Stimulated activated naive CD8-positive, alpha-beta T cell treated with anti-CD3 and anti-CD28 coated beads, Interleukin-15, amount 100 ng/mL, for 72 hours (primary cell): ENCODE measurements around the gene DDN.

Experiments
- ATAC-seq: fragments of 150-1000 bp; cut with Tn5 transposase; 2 replicates; pipeline ENCODE4 v1.10.0; 2021; ENCODE audit warnings: mild to moderate bottlenecking, moderate library complexity
- DNase-seq, 2 donors: peaks; one replicate each; pipeline ENCODE4 v3.0.0; 2021 to 2022
- H3K27ac Mint-ChIP-seq, 2 donors: one replicate each; pipeline ENCODE4 v1.8.0; 2022; ENCODE audit warnings: mild to moderate bottlenecking in 2 of 2, mixed read lengths in 2 of 2, moderate library complexity in 2 of 2
- H3K27me3 Mint-ChIP-seq: one replicate; pipeline ENCODE4 v1.8.0; 2022; ENCODE audit warnings: mixed read lengths
- H3K4me1 Mint-ChIP-seq: one replicate; pipeline ENCODE4 v1.8.0; 2022; ENCODE audit warnings: mild to moderate bottlenecking, mixed read lengths
- H3K4me3 Mint-ChIP-seq, 2 donors: one replicate each; pipeline ENCODE4 v1.8.0; 2022; ENCODE audit warnings: mild to moderate bottlenecking in 2 of 2, mixed read lengths in 2 of 2, moderate library complexity in 1 of 2
- H3K9me3 Mint-ChIP-seq, 2 donors: one replicate each; pipeline ENCODE4 v1.8.0; 2022; ENCODE audit warnings: mixed read lengths in 2 of 2

The DDN gene

DNA sequence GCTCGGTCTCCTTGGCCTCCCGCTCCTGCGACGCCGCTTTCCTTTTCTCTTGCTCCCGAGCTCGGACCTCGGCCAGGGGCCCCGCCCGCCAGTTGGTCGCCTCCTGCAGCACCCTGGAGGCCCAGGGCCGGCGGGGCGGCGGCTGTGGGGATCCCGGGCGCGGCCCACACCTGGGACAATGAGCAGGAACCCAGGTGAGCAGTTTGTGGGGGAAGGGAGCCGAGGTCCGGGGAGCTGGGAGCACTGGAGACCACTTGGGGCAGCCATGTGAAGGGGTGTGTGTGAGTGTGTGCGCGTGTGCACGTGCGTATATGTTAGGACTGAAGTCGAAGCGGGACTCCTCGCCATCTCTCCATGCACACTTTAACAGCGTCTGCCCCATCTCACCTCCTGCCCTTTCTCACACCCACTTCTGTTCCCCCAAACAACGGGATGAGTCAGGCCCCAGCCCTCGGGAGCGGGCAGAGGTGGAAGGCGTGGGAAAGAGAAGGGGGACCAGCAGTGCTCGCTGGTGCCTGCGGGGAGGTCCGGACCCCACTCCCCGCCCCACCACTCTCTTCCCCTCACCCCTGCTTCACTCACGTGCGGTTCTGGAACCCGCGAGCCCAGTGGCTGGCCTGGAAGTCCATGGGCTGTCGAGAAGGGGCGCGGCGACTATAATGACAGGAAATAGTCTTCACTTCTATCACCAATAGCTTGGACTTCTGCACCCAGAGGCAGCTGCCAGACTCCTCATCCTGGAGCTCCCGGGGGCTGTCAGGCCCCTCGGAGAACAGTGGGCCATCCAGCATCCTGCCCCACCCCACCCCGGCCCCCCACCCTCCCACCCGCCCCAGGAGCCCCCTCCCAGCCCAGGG is 450 bp downstream of the DDN start:
- DNase-seq, result no peak
- peaks cover 51% of the 10 kb centered on the region for H3K4me1 Mint-ChIP-seq

DNA sequence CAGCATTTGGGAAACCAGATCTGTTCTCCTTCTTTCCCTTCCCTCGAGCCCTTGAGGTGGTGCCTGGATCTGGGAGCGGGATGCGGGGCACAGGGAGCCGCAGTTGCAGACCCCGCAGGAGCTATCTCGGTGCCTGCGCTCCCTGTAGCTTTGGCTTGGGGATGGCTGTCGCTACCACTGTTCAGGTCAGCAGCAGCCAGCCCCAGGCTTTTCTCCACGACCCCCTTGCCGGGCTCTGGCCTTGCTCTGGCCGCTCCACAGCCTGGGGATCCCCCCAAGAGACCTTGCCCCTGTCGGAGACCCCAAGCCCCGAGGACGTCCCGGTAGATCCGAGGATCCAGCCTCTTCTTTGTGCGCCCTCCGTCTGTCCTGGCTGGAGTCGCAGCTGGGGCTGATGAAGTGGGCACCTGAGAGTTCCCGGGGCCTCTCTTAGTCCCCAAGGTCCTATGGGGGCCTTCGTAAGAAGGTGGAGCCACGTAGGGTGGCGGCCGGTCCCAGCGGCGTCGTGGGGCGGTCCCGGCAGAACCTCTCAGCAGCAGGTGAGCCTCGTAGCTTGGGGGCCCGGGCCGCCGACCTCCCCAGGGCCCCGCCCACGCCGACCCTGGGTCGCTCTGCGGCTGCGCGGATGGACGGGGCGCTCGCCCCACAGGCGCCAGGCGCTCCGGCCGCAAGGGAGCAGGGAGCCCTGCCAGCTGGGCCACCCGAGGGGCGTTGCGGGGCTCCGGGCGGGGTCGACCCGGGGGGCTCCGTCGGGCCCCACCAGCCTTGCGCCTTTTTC is 1.3 kb downstream of the DDN start:
- peak in 1 of 2 donors; percentile 42 for DNase-seq
- peak overlapping the region; percentile 73 to 83 for H3K4me3 Mint-ChIP-seq
- H3K4me1 Mint-ChIP-seq, result peaks cover 51% of the 10 kb centered on the region
- peaks cover 70% of the 10 kb centered on the region for H3K27me3 Mint-ChIP-seq
- peak; percentile 15 for ATAC-seq
- H3K27ac Mint-ChIP-seq, result no peak overlapping the region
- H3K9me3 Mint-ChIP-seq, result no peaks in the 10 kb centered on the region

More for the DNA sequence above, 450 bp downstream of the DDN start:
- Mint-ChIP-seq H3K9me3 (no peaks in the 10 kb centered on the region), H3K27ac (no peak overlapping the region), H3K4me3 (peak overlapping the region; percentile 73 to 83), H3K27me3 (peaks cover 64% of the 10 kb centered on the region)
- no peak for ATAC-seq

DNA sequence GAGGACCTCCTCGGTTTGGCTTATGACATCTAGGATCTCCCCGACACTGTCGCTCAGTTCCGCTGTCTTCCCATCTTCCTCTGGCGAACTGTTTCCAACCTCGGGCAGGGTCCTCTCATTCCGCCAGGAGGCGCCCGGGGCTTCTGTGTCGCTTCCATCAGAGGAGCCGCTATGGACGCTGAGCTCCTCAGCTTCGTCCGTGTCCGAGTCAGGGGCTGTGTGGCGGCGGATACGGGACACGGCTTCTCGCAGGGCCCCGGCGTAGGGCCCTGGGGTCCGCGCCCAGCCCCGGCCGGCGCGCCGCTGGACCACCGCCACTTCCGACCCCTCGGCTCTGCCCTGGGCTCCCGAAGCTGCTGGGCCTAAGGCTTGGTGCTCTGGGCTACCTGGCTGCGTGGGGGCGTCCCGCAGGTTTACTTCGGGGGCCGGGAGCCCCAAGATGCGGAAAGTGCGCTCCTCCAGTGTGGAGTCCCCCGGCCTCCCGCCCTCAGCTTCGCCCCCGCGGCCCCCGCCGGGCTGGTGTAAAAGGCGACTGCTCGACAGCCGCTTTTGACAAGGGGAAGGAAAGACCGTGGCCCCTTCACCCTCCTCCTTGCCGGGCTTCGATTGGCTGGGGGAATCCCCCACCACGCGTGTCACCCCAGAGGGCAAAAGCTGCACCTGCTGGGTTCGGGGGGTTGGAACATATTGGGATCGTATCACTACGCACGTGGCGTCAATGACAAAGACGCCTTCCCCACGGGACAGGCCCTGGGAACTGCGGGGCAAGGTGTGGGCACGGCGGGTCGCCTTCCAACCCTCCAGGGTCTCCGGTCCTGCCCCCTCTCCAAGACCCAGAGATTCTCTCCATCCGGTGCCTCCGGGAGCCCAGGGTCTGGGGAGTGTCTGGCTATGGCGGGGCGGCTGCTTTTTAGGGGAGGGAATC is 2.1 kb downstream of the DDN start:
- Mint-ChIP-seq H3K27me3 (peaks cover 70% of the 10 kb centered on the region), H3K27ac (no peak overlapping the region), H3K4me3 (peak overlapping the region; percentile 64 to 79), H3K4me1 (peaks cover 51% of the 10 kb centered on the region), H3K9me3 (no peaks in the 10 kb centered on the region)
- DNase-seq (peak in 1 of 2 donors; percentile 64), ATAC-seq (peak; percentile 58)

DNA sequence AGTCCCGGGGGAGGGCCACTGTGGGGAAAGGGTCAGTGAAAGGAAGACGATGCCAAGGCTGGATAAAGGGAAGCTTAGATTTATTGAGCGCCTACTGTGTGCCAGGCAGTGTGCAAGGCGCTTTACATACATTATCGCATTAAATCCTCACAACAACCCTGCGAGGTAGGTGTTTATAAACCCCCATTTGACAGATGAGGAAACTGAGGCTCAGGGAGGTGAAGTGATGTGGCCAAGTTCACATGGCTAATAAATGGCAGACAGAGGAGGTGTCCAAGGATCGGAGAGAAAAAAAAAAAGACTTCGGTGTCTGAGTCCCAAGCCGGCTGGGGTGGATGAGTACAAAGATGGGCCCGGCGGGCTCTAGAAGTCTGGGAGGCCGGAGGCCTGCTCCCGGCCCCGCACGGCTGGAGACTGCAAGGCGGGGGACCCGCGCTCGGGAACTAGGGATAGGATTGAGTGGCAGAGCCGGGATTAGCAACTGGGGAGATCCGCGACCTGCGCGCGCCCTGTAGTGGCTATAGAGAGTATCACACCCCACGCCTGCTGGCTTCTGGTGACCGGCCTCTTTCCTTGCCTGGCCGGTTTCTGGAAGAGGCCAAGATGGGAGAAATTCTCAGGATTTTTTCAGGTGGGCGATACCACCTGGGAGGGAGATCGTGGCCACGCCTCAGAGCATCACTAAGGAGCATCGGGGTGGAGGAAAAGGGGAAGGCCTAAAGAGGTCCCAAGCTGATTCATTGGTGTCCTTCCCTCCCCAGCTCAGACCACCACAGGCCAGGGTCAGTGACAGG is 3.9 kb downstream of the DDN start:
- no peak for ATAC-seq
- Mint-ChIP-seq H3K9me3 (no peaks in the 10 kb centered on the region), H3K27ac (no peak overlapping the region), H3K4me1 (peaks cover 47% of the 10 kb centered on the region), H3K27me3 (peaks cover 69% of the 10 kb centered on the region), H3K4me3 (peak overlapping the region; percentile 26 to 51)
- DNase-seq, result peak; percentile 42 to 43

DNA sequence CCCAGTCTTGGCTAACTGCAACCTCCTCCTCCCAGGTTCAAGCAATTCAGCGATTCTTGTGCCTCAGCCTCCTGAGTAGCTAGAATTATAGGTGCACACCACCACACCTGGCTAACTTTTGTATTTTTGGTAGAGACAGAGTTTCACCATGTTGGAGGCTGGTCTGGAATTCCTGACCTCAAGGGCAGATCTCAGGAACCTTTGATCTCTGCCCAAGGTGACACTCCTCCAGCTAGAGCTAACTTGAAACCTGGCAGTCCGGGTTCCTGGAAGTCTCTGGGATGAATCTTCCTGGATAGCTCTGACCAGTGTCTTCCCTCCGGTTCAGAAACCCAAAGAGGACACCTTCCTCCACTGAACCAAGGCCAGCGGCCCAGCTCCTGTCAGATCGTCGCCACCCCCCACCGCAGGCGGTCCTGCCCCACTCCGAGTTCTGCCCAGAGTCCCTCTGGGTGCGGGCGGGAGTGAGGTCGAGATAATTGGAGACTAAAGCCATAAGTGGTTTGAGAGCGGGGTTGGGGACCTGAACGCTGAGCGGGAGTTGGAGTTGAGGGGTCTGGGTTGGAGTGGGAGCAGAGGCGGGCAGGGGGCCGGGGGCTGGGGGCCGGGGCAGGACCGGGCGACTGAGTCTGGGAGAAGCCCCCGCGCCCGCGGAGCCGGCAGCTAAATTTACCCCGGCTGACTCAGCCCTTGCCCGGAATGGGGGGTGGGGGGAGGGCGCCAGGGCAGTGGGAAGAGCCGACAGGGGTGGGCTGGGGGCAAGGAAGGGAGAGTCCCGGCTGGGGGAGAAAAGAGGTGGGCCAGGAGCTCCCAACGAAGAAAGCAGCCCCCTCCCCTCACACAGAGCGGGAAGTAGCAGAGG is 4.7 kb downstream of the DDN start:
- no peak for ATAC-seq
- no peak for DNase-seq
- Mint-ChIP-seq H3K4me3 (no peak overlapping the region), H3K4me1 (peaks cover 39% of the 10 kb centered on the region), H3K9me3 (no peaks in the 10 kb centered on the region), H3K27ac (no peak overlapping the region), H3K27me3 (peaks cover 69% of the 10 kb centered on the region)

DNA sequence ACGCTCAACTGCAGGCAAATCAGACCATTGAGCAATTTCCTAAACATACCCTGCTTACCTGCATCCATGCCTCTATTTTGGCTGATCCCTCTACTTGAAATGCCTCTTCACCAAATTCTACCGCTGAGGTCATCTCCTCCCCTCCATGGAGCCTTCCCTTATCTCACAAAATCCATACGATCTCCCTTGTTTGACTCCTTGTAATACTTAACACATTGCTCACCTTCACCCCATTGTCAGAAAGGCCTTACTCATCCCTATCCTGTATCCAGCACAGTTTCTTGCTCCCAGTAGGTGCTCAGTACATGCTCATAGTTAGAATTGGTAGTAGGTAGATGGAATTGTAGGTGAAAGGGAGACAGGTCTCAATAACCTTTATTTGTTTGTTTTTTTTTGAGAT is 5.4 kb downstream of the DDN start:
- ATAC-seq (no peak), DNase-seq (no peak)
- no peak overlapping the region for H3K27ac Mint-ChIP-seq
- no peaks in the 10 kb centered on the region for H3K9me3 Mint-ChIP-seq
- peaks cover 32% of the 10 kb centered on the region for H3K4me1 Mint-ChIP-seq
- peaks cover 73% of the 10 kb centered on the region for H3K27me3 Mint-ChIP-seq
- H3K4me3 Mint-ChIP-seq, result no peak overlapping the region

DNA sequence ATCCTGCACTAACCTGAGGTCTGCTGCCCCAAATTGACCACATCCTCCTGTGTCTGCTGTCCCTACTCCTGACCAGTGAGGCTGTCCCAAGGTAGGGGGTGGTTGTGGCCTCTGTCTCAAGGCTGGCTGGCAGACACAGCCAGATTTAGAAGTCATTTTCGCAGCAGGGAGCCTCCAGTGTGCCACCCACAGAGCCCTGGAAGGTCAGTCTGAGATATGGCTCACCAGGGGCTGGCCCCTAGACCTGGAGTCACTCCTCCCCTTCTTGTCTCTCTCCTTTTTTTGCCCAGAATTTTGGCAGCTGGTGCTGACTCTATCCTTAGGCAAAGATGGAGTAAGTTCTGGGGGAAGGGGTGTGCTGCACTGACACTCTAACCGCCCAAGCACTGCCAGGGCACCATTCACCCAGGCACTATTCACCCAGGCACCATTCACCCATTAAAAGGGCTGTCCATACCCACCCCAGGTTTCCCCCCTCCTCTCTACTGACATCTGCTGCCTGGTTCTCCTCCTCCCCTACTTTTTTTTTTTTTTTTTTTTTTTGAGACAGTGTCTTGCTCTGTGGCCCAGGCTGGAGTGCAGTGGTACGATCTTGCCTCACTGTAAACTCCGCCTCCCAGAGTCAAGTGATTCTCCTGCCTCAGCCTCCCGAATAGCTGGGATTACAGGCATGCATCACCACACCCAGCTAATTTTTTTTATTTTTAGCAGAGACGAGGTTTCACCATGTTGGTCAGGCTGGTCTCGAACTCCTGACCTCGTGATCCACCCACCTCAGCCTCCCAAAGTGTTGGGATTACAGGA is 7.7 kb downstream of the DDN start:
- DNase-seq (no peak), ATAC-seq (no peak)
- Mint-ChIP-seq H3K4me3 (no peak overlapping the region), H3K27ac (no peak overlapping the region), H3K9me3 (no peaks in the 10 kb centered on the region), H3K4me1 (peaks cover 19% of the 10 kb centered on the region), H3K27me3 (peaks cover 80% of the 10 kb centered on the region)

DNA sequence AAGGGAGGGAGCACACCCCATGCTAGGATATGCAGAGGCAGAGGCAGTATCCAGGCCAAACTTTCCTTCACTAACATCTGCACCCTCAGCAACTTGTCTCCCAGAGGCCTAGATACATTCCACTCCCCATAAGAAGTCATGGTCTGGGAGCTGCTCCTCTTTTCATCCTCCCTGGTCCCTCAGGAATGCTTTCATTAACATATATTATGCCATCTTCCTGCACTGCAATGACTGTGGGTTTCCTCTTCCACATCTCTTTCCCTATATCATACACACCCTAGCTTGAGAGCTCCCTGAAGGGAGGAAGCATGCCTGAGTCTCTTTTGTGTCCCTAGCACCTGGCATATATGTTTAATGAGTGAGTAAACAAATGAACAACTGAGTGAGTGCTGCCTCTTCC is 8.6 kb downstream of the DDN start:
- Mint-ChIP-seq H3K9me3 (no peaks in the 10 kb centered on the region), H3K4me3 (no peak overlapping the region), H3K27me3 (peaks cover 80% of the 10 kb centered on the region), H3K4me1 (peaks cover 13% of the 10 kb centered on the region), H3K27ac (no peak overlapping the region)
- no peak for ATAC-seq
- no peak for DNase-seq

DNA sequence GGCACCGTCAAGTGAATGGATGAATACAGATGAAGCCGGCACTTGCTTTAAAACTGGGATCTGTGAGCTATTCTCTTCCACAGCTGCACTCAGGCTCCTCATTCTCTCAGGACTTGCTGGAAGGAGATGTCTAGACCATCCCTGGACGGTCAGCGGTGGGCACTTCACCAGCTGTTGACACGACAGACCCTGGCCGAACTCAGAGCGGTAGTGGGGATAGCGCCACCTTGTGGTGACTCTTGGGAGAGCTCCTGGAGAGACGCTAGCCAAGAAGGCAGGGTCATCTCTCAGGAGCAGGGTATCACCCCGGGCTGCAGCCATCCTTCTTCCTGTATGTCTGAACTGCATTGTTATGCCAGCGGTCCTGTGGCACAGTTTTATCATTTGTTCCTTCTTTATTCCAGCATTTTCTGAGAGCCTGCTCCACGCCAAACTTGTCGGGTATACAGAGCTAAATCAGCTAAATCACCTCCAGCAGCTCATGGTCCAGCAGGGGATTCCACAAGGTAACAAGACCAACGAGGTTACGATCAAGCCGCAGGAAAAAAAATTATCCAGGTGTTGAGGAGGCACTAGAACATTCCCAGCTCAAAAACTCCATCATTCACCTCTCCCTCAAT is 11.0 kb downstream of the DDN start:
- peak; percentile 78 for ATAC-seq

DNA sequence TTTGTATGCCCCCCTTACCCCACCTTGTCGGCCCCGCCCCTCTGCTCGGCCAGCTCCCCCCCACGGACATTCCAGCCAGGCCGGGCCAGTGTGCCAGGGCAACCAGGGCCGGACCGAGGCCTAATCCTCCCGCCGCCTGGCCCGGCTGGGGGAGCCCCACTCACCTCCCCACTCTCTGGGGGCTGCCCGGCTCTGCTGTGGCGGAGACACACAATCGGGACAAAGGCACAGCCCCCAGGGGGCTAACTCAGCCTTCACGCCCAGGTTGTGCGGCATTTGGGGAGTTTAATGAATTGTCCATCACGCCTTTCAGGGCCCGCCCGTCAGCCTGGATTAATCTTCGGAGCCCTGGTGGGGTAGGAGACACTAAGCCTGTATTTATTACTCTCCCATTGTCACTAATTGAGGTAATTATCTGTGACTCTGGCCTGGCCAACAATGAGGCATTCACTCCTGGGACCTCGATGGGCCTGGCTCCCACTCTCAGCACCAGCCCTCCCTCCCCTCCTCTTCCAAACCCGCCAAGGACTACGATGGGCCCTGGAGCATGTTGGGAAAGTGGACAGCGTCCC is 12.4 kb downstream of the DDN start:
- ATAC-seq, result no peak
- Mint-ChIP-seq H3K27ac (no peak overlapping the region), H3K27me3 (peaks cover 89% of the 10 kb centered on the region), H3K4me1 (peaks cover 10% of the 10 kb centered on the region), H3K9me3 (no peaks in the 10 kb centered on the region), H3K4me3 (no peak overlapping the region)
- no peak for DNase-seq

More for the DNA sequence above, 11.0 kb downstream of the DDN start:
- Mint-ChIP-seq H3K4me1 (peaks cover 6% of the 10 kb centered on the region), H3K27ac (no peak overlapping the region), H3K27me3 (peaks cover 77% of the 10 kb centered on the region), H3K4me3 (no peak overlapping the region), H3K9me3 (no peaks in the 10 kb centered on the region)
- peak; percentile 70 to 78 for DNase-seq

DNA sequence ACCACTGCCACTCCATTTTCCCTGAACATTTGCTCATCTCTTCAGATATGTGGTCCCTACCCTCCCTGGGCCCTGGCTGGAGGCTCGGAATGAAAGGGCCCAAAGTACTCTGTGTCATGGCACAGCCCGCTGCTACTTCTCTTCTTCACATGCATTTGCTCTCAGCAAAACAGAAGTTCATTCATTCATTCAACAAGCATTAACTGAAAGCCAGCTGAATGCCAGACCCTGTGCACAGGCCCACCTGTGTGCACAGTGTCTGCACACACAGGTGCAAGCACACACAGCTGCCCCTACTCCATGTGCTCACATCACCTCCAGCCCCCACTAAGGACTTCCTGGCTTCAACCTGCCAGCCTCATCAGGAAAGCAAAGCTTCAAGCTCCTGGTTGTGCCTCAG is 13.3 kb downstream of the DDN start:
- no peak for DNase-seq
- Mint-ChIP-seq H3K27ac (no peak overlapping the region), H3K9me3 (no peaks in the 10 kb centered on the region), H3K27me3 (peaks cover 94% of the 10 kb centered on the region), H3K4me1 (peaks cover 19% of the 10 kb centered on the region), H3K4me3 (no peak overlapping the region)
- no peak for ATAC-seq

DNA sequence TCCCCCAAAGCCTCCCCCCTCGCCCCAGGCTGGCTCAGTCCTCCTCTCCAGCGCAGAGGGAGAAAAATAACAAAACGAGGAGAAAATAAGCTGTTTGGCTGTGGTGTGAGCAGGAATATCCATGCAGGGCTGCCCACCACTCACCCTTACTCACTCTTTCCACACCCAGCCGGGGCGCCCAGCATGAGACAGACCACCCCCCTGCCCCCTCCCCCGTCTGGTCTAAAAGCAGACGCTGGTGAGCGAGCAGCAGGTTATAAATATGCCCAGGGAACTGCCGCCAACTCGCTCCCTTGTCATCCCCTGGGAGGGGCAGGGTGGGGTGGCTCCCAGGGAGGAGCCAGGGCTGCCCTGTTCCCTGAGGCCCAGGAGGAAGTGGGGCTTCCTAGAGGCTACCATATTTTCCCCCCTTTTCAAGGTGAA is 13.7 kb downstream of the DDN start:
- ATAC-seq (no peak), DNase-seq (no peak)
- Mint-ChIP-seq H3K27ac (no peak overlapping the region), H3K4me3 (no peak overlapping the region), H3K27me3 (peaks cover 94% of the 10 kb centered on the region), H3K4me1 (peaks cover 23% of the 10 kb centered on the region), H3K9me3 (no peaks in the 10 kb centered on the region)
